ENCODE data around the gene ZNF793. TPM values are rescaled to one million over a fixed set of nuclear protein-coding genes. Genes with fewer than 3 reads are reported as not detected.
A peak's percentile ranks its signal among the peaks of the same experiment; 100 is the strongest.

The ZNF793 gene
- total and polyA plus RNA-seq, 2 donors from 2014 or later, result 4.3 to 12.9 TPM

- FAIRE-seq (no peak), DNase-seq (no peak)
- H3K4me1 ChIP-seq (ENCODE audit: control insufficient read depth in 2 of 3, insufficient read depth in 2 of 3, low read depth in 1 of 3, low read length in 3 of 3), result peaks cover 0 to 11% (median 7%) of the 10 kb centered on the region in 3 donors
- H3K36me3 ChIP-seq (ENCODE audit: control insufficient read depth in 2 of 3, insufficient read depth in 3 of 3, low read length in 3 of 3), result peaks cover 2 to 13% (median 11%) of the 10 kb centered on the region in 3 donors
- H3K9me3 ChIP-seq (ENCODE audit: control insufficient read depth in 2 of 3, insufficient read depth in 1 of 3, low read length in 3 of 3), result peaks cover 0 to 5% (median 2%) of the 10 kb centered on the region in 3 donors
- H3K4me3 ChIP-seq (ENCODE audit: low read length in 3 of 3), result peak overlapping the region; percentile 94 to 97 (median 95)
- no peak for TF ChIP-seq CTCF (IDR thresholded peaks at IDR 0.05; ENCODE audit: borderline replicate concordance, extremely low read depth, insufficient read depth)
- peak overlapping the region; percentile 86 to 87 for H3K27ac ChIP-seq (ENCODE audit: low read depth in 2 of 2, low read length in 2 of 2)
- H3K9ac ChIP-seq (ENCODE audit: low read length in 3 of 3), result peak overlapping the region; percentile 65 to 84 (median 83)
- intact Hi-C loops (cut with DNase I), result no loop called here
- H3K27me3 ChIP-seq (ENCODE audit: control insufficient read depth, insufficient read depth, low read length), result no peaks in the 10 kb centered on the region
Observed at GRCh38 chr19:37467608-37468090, 39.1 kb upstream of the ZNF793 start.

DNA sequence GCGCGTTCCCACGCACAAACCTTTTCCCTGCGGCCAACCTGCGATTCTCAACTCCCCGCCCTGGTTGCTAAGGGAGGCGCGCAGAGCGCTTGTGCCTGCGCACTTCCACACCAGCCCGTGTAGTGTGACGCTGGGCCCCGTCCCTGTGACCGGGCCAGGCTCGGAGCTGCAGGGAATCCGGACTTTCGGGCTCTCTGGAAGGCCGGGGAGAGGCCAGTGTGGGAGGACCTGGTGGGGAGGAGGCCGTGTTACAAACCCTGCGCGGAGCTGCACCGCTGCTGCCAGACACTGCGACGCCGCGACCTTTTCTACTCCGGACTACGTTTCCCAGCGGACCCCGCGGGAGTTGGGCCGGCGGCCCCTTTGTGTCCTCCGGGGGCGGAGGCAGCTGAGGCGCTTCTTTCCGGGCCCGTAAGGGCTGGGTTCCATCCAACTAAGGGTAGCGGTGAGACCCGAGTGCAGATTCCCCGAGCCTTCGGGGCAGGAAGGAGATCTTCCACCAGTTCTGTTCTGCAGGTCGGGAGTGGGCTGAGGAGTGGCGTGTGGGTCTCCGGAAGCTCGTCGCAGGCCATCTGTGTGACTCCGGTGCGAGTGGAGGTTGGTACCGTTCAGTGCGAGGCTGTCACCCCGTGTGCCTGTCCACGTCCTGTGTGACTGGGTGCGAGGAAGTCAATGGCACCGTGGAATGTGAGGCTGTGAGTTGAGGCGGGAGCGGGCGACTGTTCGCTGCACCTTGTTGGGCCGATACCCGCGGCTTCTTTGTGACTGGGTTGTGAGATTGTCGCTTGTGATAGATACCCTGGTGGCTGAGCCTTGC is 37.6 kb upstream of the ZNF793 start, which contains the start of gene ZNF570:
ZNF570 (plus strand) TSS at position 396 of the 817 bp plus-strand sequence. CDS start 999 bp downstream, outside the sequence.
- Histone ChIP-seq H3K27ac (ENCODE audit: low read depth in 2 of 2, low read length in 2 of 2) (peak within 1 kb of the TSS; percentile 93 to 95), H3K9me3 (ENCODE audit: control insufficient read depth in 2 of 3, insufficient read depth in 1 of 3, low read length in 3 of 3) (no peaks in the 10 kb centered on the region), H3K36me3 (ENCODE audit: control insufficient read depth in 2 of 3, insufficient read depth in 3 of 3, low read length in 3 of 3) (peaks cover 0 to 8% (median 5%) of the 10 kb centered on the region in 3 donors), H3K27me3 (ENCODE audit: control insufficient read depth, insufficient read depth, low read length) (no peaks in the 10 kb centered on the region), H3K9ac (ENCODE audit: low read length in 3 of 3) (peak within 1 kb of the TSS; percentile 38 to 99 (median 94)), H3K4me3 (ENCODE audit: low read length in 3 of 3) (peak within 1 kb of the TSS; percentile 77 to 98 (median 97)), H3K4me1 (ENCODE audit: control insufficient read depth in 2 of 3, insufficient read depth in 2 of 3, low read depth in 1 of 3, low read length in 3 of 3) (peaks cover 0 to 11% (median 7%) of the 10 kb centered on the region in 3 donors)
- no peak for FAIRE-seq
- DNase-seq, result peak; percentile 93 to 96 (median 96)
- no peak for TF ChIP-seq CTCF (IDR thresholded peaks at IDR 0.05; ENCODE audit: borderline replicate concordance, extremely low read depth, insufficient read depth)
- intact Hi-C loops (cut with DNase I), result no loop called here

GRCh38 chr19:37470216-37470615 is 36.5 kb upstream of the ZNF793 start:
- peaks cover 0 to 11% (median 7%) of the 10 kb centered on the region in 3 donors for H3K4me1 ChIP-seq (ENCODE audit: control insufficient read depth in 2 of 3, insufficient read depth in 2 of 3, low read depth in 1 of 3, low read length in 3 of 3)
- intact Hi-C loops (cut with DNase I), result no loop called here
- no peak for TF ChIP-seq CTCF (IDR thresholded peaks at IDR 0.05; ENCODE audit: borderline replicate concordance, extremely low read depth, insufficient read depth)
- no peak overlapping the region for H3K27ac ChIP-seq (ENCODE audit: low read depth in 2 of 2, low read length in 2 of 2)
- no peak for DNase-seq
- H3K4me3 ChIP-seq (ENCODE audit: low read length in 3 of 3), result peak overlapping the region; percentile 77 to 98 (median 97)
- peak overlapping the region in 1 of 3 donors; percentile 94 for H3K9ac ChIP-seq (ENCODE audit: low read length in 3 of 3)
- no peaks in the 10 kb centered on the region for H3K9me3 ChIP-seq (ENCODE audit: control insufficient read depth in 2 of 3, insufficient read depth in 1 of 3, low read length in 3 of 3)
- FAIRE-seq, result no peak
- H3K27me3 ChIP-seq (ENCODE audit: control insufficient read depth, insufficient read depth, low read length), result no peaks in the 10 kb centered on the region
- peaks cover 0 to 3% (median 2%) of the 10 kb centered on the region in 3 donors for H3K36me3 ChIP-seq (ENCODE audit: control insufficient read depth in 2 of 3, insufficient read depth in 3 of 3, low read length in 3 of 3)

Measured in kidney (tissue), 14 donors.